GM12892 (cell line): ENCODE results near the gene ORC2.
"Not testable (repeated sequence)": the region's sequence is repeated elsewhere in the genome, so short reads cannot be mapped to it uniquely, and the experiment has no call there.

Source experiments
- DNase-seq: peaks from one replicate; pipeline ENCODE4 v3.0.0; 2011; ENCODE audit not compliant: insufficient read length
- FAIRE-seq: peaks from 2 replicates; lab custom pipeline; 2011; peaks lifted over from hg19 to GRCh38; lab: Jason Lieb, UNC
- POLR2A ChIP-seq: IDR thresholded peaks from 2 replicates; pipeline ENCODE4 v1.6.1; 2011; ENCODE audit warnings: low read depth, low read length, control low read depth
- POLR2AphosphoS5 ChIP-seq: IDR thresholded peaks from 2 replicates; pipeline ENCODE4 v1.6.1; 2011; ENCODE audit warnings: low read depth, low read length, control low read depth
- TAF1 ChIP-seq: IDR thresholded peaks from 2 replicates; pipeline ENCODE4 v1.6.1; 2011; ENCODE audit warnings: low read depth, mild to moderate bottlenecking, control low read depth, low read length, borderline replicate concordance

Gene ORC2

DNA sequence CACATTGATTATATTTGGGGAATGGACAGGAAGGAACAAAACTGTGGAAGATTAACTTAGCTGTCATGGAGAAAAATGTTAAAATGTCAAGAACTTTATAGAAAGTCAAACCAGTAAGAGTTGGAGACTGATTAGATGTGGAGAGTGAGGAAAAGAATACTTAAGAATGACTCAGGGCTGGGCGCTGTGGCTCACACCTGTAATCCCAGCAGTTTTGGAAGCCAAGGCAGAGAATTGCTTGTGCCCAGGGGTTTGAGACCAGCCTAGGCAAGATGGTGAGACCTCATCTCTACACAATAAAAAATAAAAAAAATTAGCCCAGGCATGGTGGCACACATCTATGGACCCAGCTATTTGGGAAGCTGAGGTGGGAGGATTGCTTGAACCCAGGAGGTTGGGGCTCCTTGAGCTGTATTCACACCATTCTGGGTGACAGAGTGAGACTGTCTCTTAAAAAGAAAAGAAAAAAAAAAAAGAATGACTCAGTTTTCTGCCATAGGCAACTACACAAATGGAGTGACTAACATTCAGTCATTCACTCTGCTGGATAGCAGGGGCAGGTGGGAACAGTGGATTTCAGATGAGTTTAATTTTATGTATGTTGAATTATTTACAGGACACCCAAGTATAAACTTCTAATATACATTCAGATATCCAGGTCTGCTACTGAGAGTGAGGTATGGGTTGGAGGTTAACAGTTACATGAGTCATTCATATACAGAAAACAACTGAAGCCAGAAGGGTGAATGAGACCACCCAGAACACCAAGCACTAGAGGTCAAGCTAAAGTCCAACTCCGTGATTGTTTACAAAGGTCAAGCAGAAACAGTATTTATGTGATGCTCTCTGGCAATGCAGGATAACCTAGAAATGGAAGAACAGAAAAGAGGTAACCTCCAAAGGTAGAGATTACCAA lies 33.9 kb downstream of the ORC2 start:
- FAIRE-seq (peak; percentile 46), DNase-seq (no peak)
- TF ChIP-seq POLR2AphosphoS5 (no peak), TAF1 (no peak), POLR2A (no peak)

DNA sequence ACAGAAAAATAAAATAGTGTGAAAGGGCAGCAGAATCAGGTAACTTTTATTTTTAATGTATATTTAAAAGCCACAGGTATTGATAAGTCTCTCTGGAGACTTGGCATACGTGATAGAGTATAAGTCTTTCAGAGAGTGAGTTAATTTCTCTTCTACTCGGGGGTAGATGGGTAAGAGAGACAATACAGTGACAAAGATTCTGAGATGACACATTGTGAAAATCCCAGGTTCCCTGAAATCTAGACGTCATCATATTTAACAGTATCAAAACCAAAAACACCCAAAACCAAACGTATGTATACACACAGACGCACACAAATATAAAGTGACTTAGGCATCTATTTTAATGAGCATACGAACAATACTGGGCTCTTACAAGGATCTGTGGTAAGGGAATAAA lies 41.0 kb downstream of the ORC2 start:
- no peak for TF ChIP-seq POLR2A
- TF ChIP-seq POLR2AphosphoS5, result no peak
- no peak for TF ChIP-seq TAF1
- FAIRE-seq, result no peak

DNA sequence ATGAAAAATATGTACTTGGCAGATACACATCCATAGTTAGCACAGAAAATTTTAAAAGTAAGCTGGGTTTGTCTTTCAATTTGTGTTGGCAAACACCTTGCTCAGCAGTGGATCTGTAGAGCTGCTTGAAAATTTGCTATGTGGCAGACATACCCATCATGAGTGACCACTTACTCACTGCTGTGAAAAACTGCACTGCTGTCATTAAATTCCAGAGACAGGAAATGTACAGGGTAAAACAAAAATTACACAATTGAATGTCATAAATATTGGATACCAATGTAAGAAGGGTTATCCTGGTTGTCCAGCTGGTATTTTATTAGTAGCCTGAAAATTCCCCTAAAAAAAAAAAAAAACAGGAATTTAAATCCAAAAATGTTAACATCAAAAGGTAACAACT lies 49.8 kb downstream of the ORC2 start:
- no peak for FAIRE-seq
- DNase-seq, result no peak
- TF ChIP-seq POLR2A, result no peak
- TF ChIP-seq TAF1, result no peak
- TF ChIP-seq POLR2AphosphoS5, result no peak

More for the DNA sequence above, 41.0 kb downstream of the ORC2 start:
- DNase-seq, result no peak

DNA sequence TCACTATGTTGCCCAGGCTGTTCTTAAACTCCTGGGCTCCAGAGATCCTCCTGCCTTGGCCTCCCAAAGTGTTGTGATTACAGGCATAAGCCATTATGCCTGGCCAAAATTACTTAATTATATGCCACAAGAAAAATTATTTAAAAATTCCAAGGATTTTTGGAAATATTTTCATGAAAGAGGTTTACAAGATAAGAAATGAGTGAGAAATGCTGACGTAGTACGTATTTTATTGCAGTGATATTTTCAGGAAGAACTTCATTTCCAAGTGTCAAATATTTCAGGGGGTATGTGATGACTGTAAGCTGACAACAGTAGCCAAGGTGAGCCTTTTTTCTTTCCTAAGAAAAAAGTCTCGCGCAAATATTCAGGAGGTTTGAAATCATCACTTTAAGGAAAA lies 53.5 kb downstream of the ORC2 start:
- no peak for FAIRE-seq
- DNase-seq, result no peak
- TF ChIP-seq TAF1 (no peak), POLR2A (no peak), POLR2AphosphoS5 (no peak)

DNA sequence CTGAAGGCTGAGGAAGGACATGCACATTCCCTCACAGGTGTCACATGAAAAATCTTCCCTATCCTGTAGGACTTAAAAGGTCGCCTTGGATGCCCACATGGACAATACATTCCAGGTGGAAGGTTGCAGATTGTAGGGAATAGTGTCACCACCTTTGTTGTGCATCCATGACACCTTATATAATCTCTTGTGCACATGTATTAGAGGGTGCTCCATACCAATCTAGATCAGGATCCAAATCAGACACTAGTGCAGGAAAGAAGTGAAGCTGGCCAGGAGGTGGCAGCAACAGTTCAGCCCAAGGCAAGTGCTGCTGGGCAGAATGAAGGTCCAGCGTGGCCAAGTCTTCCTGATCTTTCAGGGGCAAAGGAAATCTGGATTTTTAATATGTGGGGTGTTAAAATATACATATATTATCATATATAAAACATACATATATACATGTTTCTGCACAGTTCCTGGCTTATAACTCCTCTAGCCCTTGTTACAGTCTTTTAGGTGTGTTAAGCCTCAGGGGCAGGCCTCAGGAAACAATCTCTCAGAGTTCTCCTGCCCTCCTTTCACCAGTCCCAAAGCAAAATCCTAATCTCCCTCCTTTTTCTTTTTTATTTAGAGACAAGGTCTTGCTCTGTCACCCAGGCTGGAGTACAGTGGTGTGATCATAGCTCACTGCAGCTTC lies 57.7 kb downstream of the ORC2 start:
- FAIRE-seq, result peak; percentile 77

DNA sequence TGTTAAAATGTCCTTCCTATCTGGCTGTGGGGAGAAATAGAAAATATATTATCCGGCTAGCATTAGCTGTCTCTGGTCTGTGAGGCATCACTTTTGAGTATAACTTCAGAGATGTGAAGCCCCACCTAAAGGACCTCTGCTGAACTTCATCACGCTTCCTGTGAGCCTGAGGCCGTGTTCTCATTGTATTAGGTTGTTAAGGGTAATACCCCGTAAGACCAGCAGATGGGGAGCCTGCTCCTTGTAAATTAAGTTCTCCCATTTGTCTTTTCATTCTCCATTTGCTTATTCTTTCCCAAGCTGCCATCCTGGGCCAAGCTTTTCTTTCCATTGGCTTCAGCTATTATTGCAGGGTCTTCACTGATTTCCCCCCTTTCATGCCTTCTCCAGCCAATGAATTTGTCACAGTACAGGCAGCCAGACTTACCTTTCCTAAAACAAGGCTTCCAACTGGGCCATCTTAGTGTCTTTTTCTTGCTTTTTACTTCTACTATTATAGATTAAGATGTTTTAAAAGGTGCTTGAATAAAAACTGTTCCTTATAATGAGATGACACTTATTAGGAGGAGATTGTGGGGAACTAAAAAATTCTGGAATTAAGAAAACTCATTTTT lies 61.9 kb downstream of the ORC2 start:
- TF ChIP-seq POLR2A (no peak), POLR2AphosphoS5 (no peak)
- peak; percentile 49 for DNase-seq
- FAIRE-seq, result peak; percentile 80

More for the DNA sequence above, 57.7 kb downstream of the ORC2 start:
- DNase-seq, result peak; percentile 23
- TF ChIP-seq POLR2A, result no peak
- TF ChIP-seq TAF1, result no peak
- no peak for TF ChIP-seq POLR2AphosphoS5

DNA sequence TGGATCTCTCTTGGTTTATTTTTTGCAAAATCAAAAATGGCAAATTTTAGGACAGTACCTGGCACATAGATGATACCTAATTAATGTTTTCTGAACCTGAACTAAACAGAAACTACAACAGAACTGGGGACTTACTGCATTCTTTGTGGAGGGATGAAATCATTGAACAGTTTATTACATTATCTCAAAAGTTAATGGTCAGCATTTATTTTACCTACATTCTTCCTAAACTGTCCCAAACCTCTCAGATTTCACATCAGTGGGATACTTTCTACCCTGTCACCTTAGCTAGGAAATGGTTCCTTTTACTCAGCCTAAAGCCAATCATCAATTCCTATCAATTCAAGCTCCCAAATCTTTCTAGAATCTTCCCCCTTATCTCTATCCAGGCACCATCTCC lies 64.0 kb downstream of the ORC2 start:
- FAIRE-seq (no peak), DNase-seq (no peak)
- TF ChIP-seq POLR2AphosphoS5, result no peak
- TF ChIP-seq POLR2A, result no peak
- no peak for TF ChIP-seq TAF1

DNA sequence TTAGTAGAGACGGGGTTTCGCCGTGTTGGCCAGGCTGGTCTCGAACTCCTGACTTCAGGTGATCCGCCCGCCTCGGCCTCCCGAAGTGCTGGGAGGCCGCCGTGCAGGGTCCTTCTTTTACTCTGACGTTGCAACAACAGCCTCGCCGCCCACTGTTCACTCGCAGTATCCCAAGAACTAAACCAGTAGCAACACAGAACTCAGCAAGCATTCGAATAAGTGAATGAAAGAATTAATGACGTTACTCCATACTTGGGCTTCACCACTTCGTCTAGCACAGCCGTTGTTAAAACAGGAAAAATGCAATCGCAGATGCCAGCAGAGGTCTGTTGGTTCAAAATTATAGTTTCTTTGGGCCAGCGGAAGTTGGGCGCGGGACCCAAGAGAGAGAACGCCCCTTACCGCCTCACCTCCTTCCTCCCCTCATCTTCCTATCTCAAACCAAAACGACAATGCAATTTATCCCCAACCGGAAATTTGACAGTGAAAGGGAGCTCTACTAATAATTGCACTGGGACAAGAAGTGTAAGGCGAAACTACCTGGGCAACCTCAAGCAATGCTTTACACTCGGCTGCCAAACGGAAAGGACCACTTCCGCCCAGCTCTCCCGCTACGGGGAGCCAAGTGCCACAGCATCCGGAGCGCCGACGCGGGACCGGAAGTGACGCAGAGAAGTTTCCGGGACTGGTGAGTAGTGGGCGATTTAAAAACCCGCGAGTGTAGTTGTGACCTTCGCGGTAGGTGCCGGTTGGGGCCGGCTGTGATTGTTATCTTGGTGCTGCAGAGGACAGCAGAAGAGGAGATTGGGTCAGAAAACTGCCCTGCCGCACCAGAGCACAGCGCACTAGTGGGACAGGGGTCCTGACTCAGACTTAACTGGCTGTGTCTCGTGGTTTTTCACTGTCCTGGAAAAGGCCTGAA lies 74.5 kb downstream of the ORC2 start, which contains the start of the genes NIF3L1 and PPIL3:
NIF3L1 (plus strand) TSS at position 668 of the 922 bp plus-strand sequence. CDS start 2,573 bp downstream, outside the sequence.
PPIL3 (minus strand) TSS at position 374 of the 922 bp plus-strand sequence. CDS start 1,462 bp downstream, outside the sequence.
- FAIRE-seq (peak; percentile 96), DNase-seq (peak; percentile 67)
- peak; percentile 78; the same call in 1 of the 2 replicates for TF ChIP-seq POLR2A
- peak; percentile 64 for TF ChIP-seq POLR2AphosphoS5
- peak; percentile 82; the same call in 1 of the 2 replicates for TF ChIP-seq TAF1

DNA sequence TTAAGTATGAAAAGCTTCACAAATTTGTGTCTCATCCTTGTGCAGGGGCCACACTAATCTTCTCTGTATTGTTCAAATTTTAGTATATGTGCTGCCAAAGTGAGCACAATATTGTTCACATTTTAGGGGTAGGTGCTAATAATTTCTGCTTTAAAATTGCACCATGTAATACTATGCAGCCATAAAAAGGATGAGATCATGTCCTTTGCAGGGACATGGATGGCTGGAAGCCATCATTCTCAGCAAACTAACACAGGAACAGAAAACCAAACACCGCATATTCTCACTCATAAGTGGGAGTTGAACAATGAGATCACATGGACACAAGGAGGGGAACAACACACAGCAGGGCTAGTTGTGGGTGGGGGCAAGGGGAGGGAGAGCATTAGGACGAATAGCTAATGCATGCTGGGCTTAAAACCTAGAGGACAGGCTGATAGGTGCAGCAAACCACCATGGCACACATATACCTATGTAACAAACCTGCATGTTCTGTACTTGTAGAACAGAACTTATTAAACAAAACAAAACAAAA lies 81.7 kb downstream of the ORC2 start:
- not testable (repeated sequence) for FAIRE-seq, DNase-seq

DNA sequence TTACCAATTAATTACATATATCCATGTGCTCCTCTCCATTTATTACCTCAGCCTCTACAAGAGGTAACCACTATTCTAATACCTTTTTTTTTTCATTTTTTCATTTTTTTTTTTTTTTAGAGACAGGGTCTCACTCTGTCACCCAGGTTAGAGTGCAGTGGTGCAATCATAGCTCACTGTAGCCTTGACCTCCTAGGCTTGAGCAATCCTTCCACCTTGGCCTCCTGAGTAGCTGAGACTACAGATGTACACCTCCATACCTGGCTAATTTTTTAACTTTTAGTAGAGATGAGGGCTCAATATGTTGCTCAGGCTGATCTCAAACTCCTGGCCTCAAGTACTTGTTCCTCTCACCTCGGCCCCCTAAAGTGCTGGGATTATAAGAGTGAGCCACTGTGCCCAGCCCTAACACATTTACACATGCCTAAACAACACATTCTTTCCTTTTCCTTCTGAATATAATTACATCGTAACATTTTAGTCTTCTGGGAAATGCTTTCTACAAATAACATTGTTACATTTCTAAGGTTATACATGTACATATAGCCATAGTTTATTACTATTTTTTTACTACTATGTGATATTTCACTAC lies 85.1 kb downstream of the ORC2 start:
- no peak for FAIRE-seq
- no peak for DNase-seq
- TF ChIP-seq TAF1 (no peak), POLR2AphosphoS5 (no peak), POLR2A (no peak)
